Lung (tissue), 12 donors: ENCODE data around the gene KCNH6. TPM values are rescaled to one million over a fixed set of nuclear protein-coding genes. Genes with fewer than 3 reads are reported as not detected.

ENCODE experiments used
- ATAC-seq: fragments of 200-7000 bp; cut with Tn5 transposase; one replicate; pipeline ENCODE4 v1.9.1; 2020; ENCODE audit warnings: moderate number of reproducible peaks; ENCODE audit not compliant: insufficient read depth, low FRiP score
- DNase-seq, 3 donors: peaks; one replicate each; pipeline ENCODE4 v3.0.0-alpha.2; 2013 to 2017
- H3K27ac ChIP-seq, 2 donors: one replicate each; pipeline ENCODE4 v1.5.1; 2013; ENCODE audit warnings: mild to moderate bottlenecking in 2 of 2, moderate library complexity in 2 of 2, control low read depth in 1 of 2, inconsistent platforms in 1 of 2, low read depth in 1 of 2, low read length in 1 of 2
- H3K27me3 ChIP-seq, 3 donors: one replicate each; pipeline ENCODE4 v1.5.1; 2013; ENCODE audit warnings: low read length in 2 of 3; ENCODE audit not compliant: control insufficient read depth in 3 of 3, insufficient read depth in 3 of 3
- H3K36me3 ChIP-seq, 4 donors: one replicate each; pipeline ENCODE4 v1.5.1; 2013; ENCODE audit warnings: low read length in 4 of 4, mild to moderate bottlenecking in 1 of 4, moderate library complexity in 1 of 4; ENCODE audit not compliant: control insufficient read depth in 4 of 4, insufficient read depth in 4 of 4
- H3K4me1 ChIP-seq, 5 donors: one replicate each; pipeline ENCODE4 v1.5.1; 2013; ENCODE audit warnings: low read length in 5 of 5, mild to moderate bottlenecking in 2 of 5, moderate library complexity in 1 of 5; ENCODE audit not compliant: control insufficient read depth in 5 of 5, insufficient read depth in 5 of 5
- H3K4me3 ChIP-seq: one replicate; pipeline ENCODE4 v1.5.1; 2013; ENCODE audit warnings: mild to moderate bottlenecking, control low read depth, moderate library complexity
- H3K9ac ChIP-seq, 2 donors: one replicate each; pipeline ENCODE4 v1.5.1; 2013; ENCODE audit warnings: low read length in 2 of 2, control low read depth in 1 of 2; ENCODE audit not compliant: insufficient read depth in 1 of 2
- H3K9me3 ChIP-seq, 4 donors: one replicate each; pipeline ENCODE4 v1.5.1; 2013; ENCODE audit warnings: low read length in 3 of 4, mild to moderate bottlenecking in 1 of 4, moderate library complexity in 1 of 4; ENCODE audit not compliant: control insufficient read depth in 4 of 4, insufficient read depth in 3 of 4
- CTCF ChIP-seq: IDR thresholded peaks from 2 replicates; pipeline ENCODE4 v1.5.1; 2012; ENCODE audit warnings: mild to moderate bottlenecking; ENCODE audit errors: control extremely low read depth, extremely low read depth
- WGBS, 2 donors: extraction: QIAGEN DNeasy Blood & Tissue Kit; methylation state at CpG; one replicate each; pipeline ENCODE4 v1.1.7; 2013; 5-methylcytosine and 5-hydroxymethylcytosine counted together
- polyA plus RNA-seq, 2 donors: library from polyadenylated mRNA; stranded (reverse); fragments of 200-250 nt; gene quantifications; one replicate each; pipeline ENCODE4 v1.2.1, GENCODE V29; 2013
- total RNA-seq, 2 donors: library from RNA; depleted of rRNA in 1 of 2; stranded (reverse); fragments of >200 nt in 1 of 2; gene quantifications; one replicate each; pipeline ENCODE4 v1.2.1, GENCODE V29; 2014 to 2021
- donor health status: control.
- donor health status: control.
- donor health status: Bipolar disorder and iron deficiency.
- donor health status: healthy.
- donor health status: DM: yes; HTN: yes; CAD: no.

KCNH6 gene
- total and polyA plus RNA-seq, 4 donors, result 0.05 to 1.6 (median 0.31) TPM

- WGBS, 2 donors, result 85 to 90% methylated on average over 1 of the region's 1 CpG
Observed at GRCh38 chr17:63571632-63572310, 48.6 kb downstream of the KCNH6 start.

DNA sequence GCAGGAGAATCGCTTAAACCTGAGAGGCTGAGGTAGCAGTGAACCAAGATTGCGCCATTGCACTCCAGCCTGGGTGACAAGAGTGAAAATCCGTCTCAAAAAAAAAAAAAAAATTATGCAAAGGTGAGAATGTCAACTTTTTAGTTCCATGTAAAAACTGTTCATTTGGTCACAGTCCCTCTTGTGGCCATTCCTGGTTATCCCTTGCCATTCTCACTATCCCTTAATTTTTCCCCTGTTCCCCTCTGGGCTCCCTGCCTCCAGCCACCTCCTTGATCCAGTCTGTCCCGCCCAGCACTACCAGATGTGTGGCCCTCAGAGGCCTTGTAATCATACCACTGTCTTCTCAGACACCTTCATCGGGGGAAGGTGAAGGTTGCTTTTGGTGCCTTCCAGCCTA, 50.5 kb downstream of the KCNH6 start:
- H3K9ac ChIP-seq, result no peak overlapping the region
- H3K4me1 ChIP-seq, result peaks cover 0 to 1% (median 0%) of the 10 kb centered on the region in 5 donors
- ATAC-seq (no peak), DNase-seq (peak in 2 of 3 donors; percentile 3 to 4)
- H3K27me3 ChIP-seq, result no peaks in the 10 kb centered on the region
- no peak overlapping the region for H3K27ac ChIP-seq
- 87 to 90% methylated on average over 5 of the region's 5 CpGs for WGBS, 2 donors
- peaks cover 0 to 4% (median 0%) of the 10 kb centered on the region in 4 donors for H3K36me3 ChIP-seq
- no peak overlapping the region for H3K4me3 ChIP-seq
- H3K9me3 ChIP-seq, result no peaks in the 10 kb centered on the region
- TF ChIP-seq CTCF, result no peak

More at GRCh38 chr17:63571632-63572310, 48.6 kb downstream of the KCNH6 start:
- DNase-seq (peak in 1 of 3 donors; percentile 3), ATAC-seq (peak; percentile 11)
- Histone ChIP-seq H3K27me3 (no peaks in the 10 kb centered on the region), H3K27ac (no peak overlapping the region), H3K36me3 (peaks cover 0 to 5% (median 0%) of the 10 kb centered on the region in 4 donors), H3K9ac (no peak overlapping the region), H3K4me1 (peaks cover 0 to 1% (median 0%) of the 10 kb centered on the region in 5 donors), H3K4me3 (no peak overlapping the region), H3K9me3 (no peaks in the 10 kb centered on the region)
- no peak for TF ChIP-seq CTCF

GRCh38 chr17:63578027-63578768, 55.0 kb downstream of the KCNH6 start:
- TF ChIP-seq CTCF, result no peak
- Histone ChIP-seq H3K9me3 (no peaks in the 10 kb centered on the region), H3K27ac (no peak overlapping the region), H3K9ac (no peak overlapping the region), H3K4me1 (peaks cover 0 to 7% (median 0%) of the 10 kb centered on the region in 5 donors), H3K27me3 (no peaks in the 10 kb centered on the region), H3K36me3 (peaks cover 9 to 27% (median 22%) of the 10 kb centered on the region in 4 donors), H3K4me3 (no peak overlapping the region)
- DNase-seq (no peak), ATAC-seq (no peak)
- WGBS, 2 donors, result 87 to 90% methylated on average over 7 of the region's 7 CpGs
